PC-9 (cell line): ENCODE results near the gene PTK6. TPM values are rescaled to one million over a fixed set of nuclear protein-coding genes. Genes with fewer than 3 reads are reported as not detected.
"Not testable (repeated sequence)": the region's sequence is repeated elsewhere in the genome, so short reads cannot be mapped to it uniquely, and the experiment has no call there.

Source experiments
- BruUV-seq: library from RNA; stranded (reverse); fragments of 400-500 nt; replicated peaks from 2 replicates; lab custom pipeline; 2021; lab: Mats Ljungman, UMichigan
- CTCF ChIA-PET: fragments of 300-600 bp; sonication (Branson Sonifier 250); formaldehyde crosslinking; loops from one replicate; lab custom pipeline; 2022; ENCODE audit warnings: antibody characterized with exemption; lab: Charles Lee
- POLR2A ChIA-PET: fragments of 300-600 bp; sonication (Branson Sonifier 250); formaldehyde crosslinking; loops from one replicate; lab custom pipeline; 2022; ENCODE audit warnings: antibody characterized with exemption; ENCODE audit not compliant: unreplicated experiment; lab: Charles Lee
- DNase-seq, 2 experiments: peaks; one replicate each; pipeline versions ENCODE4 v3.0.0 to v3.0.0-alpha.2; 2015 to 2022; ENCODE audit warnings: mixed read lengths in 1 of 2
- H2AFZ ChIP-seq: fragments of 200-600 bp; sonication (generic); 2 replicates; pipeline ENCODE4 v1.8.1; 2017; ENCODE audit warnings: antibody characterized with exemption
- H3F3A ChIP-seq: fragments of 200-600 bp; sonication (generic); 2 replicates; pipeline ENCODE4 v1.8.1; 2017; ENCODE audit warnings: antibody characterized with exemption, mild to moderate bottlenecking, low read depth; ENCODE audit not compliant: insufficient read depth
- H3K27ac ChIP-seq: fragments of 200-600 bp; sonication (generic); 2 replicates; pipeline ENCODE4 v1.6.1; 2016; ENCODE audit warnings: mixed run types
- H3K27me3 ChIP-seq: fragments of 200-600 bp; sonication (generic); 2 replicates; pipeline ENCODE4 v1.6.1; 2016; ENCODE audit warnings: low read depth, mixed run types; ENCODE audit not compliant: insufficient read depth
- H3K36me3 ChIP-seq: fragments of 200-600 bp; sonication (generic); 2 replicates; pipeline ENCODE4 v1.6.1; 2016; ENCODE audit warnings: low read depth, mixed run types
- H3K4me1 ChIP-seq: fragments of 200-600 bp; sonication (generic); replicated peaks from 2 replicates; pipeline ENCODE4 v1.6.1; 2016; ENCODE audit warnings: mixed run types; ENCODE audit not compliant: insufficient read depth
- H3K4me2 ChIP-seq: fragments of 200-600 bp; sonication (generic); 2 replicates; pipeline ENCODE4 v1.6.1; 2017; ENCODE audit warnings: mixed run types
- H3K4me3 ChIP-seq: fragments of 200-600 bp; sonication (generic); 2 replicates; pipeline ENCODE4 v1.6.1; 2016; ENCODE audit warnings: mixed run types
- H3K79me2 ChIP-seq: fragments of 200-600 bp; sonication (generic); 2 replicates; pipeline ENCODE4 v1.6.1; 2017; ENCODE audit warnings: low read depth, mixed run types
- H3K9me2 ChIP-seq: fragments of 200-600 bp; sonication (generic); 2 replicates; pipeline ENCODE4 v1.8.1; 2017; ENCODE audit warnings: mild to moderate bottlenecking; ENCODE audit not compliant: insufficient read depth
- H3K9me3 ChIP-seq: fragments of 200-600 bp; sonication (generic); 2 replicates; pipeline ENCODE4 v1.8.1; 2016; ENCODE audit warnings: low read depth; ENCODE audit not compliant: insufficient read depth
- H4K20me1 ChIP-seq: fragments of 200-600 bp; sonication (generic); 2 replicates; pipeline ENCODE4 v1.8.1; 2017; ENCODE audit not compliant: insufficient read depth
- CTCF ChIP-seq: fragments of 200-600 bp; sonication (generic); conservative IDR thresholded peaks from 2 replicates; pipeline ENCODE4 v1.6.1; 2017; ENCODE audit warnings: mixed run types, antibody characterized with exemption, mild to moderate bottlenecking, moderate library complexity
- EZH2 ChIP-seq: fragments of 200-600 bp; sonication (generic); IDR thresholded peaks from 2 replicates; pipeline ENCODE4 v1.8.0; 2017; ENCODE audit warnings: antibody characterized with exemption, low read depth
- intact Hi-C: fragments of 100-400 bp; cut with micrococcal nuclease; formaldehyde crosslinking; loops from one replicate; pipeline ENCODE4 v1.10.0; 2022; ENCODE audit not compliant: unreplicated experiment
- total RNA-seq: library from RNA; stranded (reverse); gene quantifications from 2 replicates; pipeline ENCODE4 v1.2.3, GENCODE V29; 2021

The PTK6 gene
- total RNA-seq, 1 experiment from 2014 or later, result 12.9 TPM

DNA sequence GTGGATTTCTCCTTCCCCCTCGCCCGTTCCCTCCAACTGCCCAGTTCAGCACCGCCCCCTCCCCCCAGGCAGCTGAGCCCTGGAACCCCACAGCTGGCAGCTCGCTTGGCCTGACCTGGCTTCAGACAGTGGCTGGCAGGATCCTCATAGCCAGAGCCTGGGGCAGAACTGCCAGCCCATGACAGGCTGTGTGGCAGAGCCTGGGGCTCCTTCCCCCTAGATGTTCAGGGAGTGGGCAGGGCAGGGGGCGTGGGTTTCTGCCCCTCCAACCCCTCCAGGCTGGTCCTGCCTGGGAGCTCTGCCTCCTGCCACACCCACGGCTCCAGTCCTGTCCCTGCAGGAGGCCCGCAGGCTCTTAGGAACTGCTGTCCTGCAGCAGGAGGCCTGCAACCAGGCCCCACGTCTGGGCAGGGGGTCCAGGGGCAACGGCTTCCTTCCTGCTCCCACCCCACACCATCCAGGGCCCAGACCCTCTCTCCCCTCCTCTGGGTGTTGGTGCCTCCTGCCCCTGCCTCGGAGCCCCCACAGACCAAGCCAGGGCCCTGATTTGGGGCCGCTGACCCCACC, 55.1 kb downstream of the PTK6 start:
- Histone ChIP-seq H3K9me2 (no peaks in the 10 kb centered on the region), H3K9me3 (no peaks in the 10 kb centered on the region), H3K79me2 (no peaks in the 10 kb centered on the region), H2AFZ (no peak overlapping the region), H3K27me3 (peaks cover 46% of the 10 kb centered on the region), H3K4me3 (no peak overlapping the region), H3K36me3 (no peaks in the 10 kb centered on the region), H3F3A (peaks cover 15% of the 10 kb centered on the region; the same call in 1 of the 2 replicates), H3K27ac (no peak overlapping the region), H4K20me1 (no peaks in the 10 kb centered on the region), H3K4me1 (0 out of 2 replicates have a peak, but pooled peaks cover 6% of the 10 kb centered on the region), H3K4me2 (no peak overlapping the region)
- DNase-seq, result no peak
- ChIA-PET POLR2A (no interaction called here), CTCF (no interaction called here)
- BruUV-seq, result no TSS peak
- intact Hi-C loops, result no loop called here
- no peak for TF ChIP-seq CTCF
- no peak for TF ChIP-seq EZH2

GRCh38 chr20:63481503-63481902, 55.7 kb downstream of the PTK6 start:
- 0 out of 2 replicates have a peak, but pooled peaks cover 6% of the 10 kb centered on the region for H3K4me1 ChIP-seq

DNA sequence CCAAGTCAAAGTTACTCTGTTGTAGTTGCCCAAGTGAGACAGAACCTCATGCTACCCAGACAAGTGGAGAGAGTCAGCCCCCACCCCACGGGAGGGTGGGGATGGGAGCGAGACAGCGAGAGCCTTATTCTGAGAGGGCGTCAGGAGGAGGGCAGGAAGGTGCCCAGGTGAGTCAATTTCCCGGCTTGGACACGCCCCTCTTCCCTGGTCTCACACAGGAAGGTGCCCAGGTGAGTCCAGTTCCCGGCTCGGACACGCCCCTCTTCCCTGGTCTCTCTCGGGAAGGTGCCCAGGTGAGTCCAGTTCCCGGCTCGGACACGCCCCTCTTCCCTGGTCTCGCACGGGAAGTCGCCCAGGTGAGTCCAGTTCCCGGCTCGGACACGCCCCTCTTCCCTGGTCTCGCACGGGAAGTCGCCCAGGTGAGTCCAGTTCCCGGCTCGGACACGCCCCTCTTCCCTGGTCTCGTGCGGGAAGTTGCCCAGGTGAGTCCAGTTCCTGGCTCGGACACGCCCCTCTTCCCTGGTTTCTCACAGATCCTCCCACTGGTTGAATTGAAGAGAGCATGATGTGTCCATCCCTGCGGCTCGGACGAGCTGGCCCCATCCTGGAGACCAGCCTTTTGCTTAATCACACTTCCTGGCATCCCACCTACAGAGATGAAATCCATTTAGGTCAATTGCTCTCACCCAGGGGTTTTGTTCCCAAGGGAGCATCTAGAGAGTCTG, 57.3 kb downstream of the PTK6 start:
- H3K4me3 ChIP-seq, BruUV-seq, H3K36me3 ChIP-seq, H3K9me2 ChIP-seq, H3K4me1 ChIP-seq, intact Hi-C loops, H3K9me3 ChIP-seq, H2AFZ ChIP-seq, CTCF ChIA-PET, H4K20me1 ChIP-seq, H3K27ac ChIP-seq, H3K79me2 ChIP-seq: not testable (repeated sequence)
- Histone ChIP-seq H3K4me2 (peak overlapping the region; percentile 47), H3F3A (peaks cover 15% of the 10 kb centered on the region; the same call in 1 of the 2 replicates), H3K27me3 (peaks cover 69% of the 10 kb centered on the region)
- peak in 1 of 2 experiments; percentile 66 for DNase-seq
- POLR2A ChIA-PET, result interaction anchor here (0.6 kb wide), 1 partner anchor 76 kb away, joined by 4 read pairs; no protein-coding TSS in a partner anchor

More at GRCh38 chr20:63481503-63481902, 55.7 kb downstream of the PTK6 start:
- no peak for TF ChIP-seq CTCF
- TF ChIP-seq EZH2, result no peak
- Histone ChIP-seq H3F3A (peaks cover 15% of the 10 kb centered on the region; the same call in 1 of the 2 replicates), H3K9me2 (no peaks in the 10 kb centered on the region), H3K27ac (no peak overlapping the region), H3K27me3 (peaks cover 52% of the 10 kb centered on the region), H2AFZ (no peak overlapping the region), H3K36me3 (no peaks in the 10 kb centered on the region), H3K4me3 (no peak overlapping the region), H4K20me1 (no peaks in the 10 kb centered on the region), H3K4me2 (no peak overlapping the region), H3K9me3 (no peaks in the 10 kb centered on the region), H3K79me2 (no peaks in the 10 kb centered on the region)
- no TSS peak for BruUV-seq
- POLR2A ChIA-PET, result no interaction called here
- intact Hi-C loops, result no loop called here
- CTCF ChIA-PET, result no interaction called here
- no peak for DNase-seq
